Neural progenitor cell (in vitro differentiated cells): ENCODE data around the gene BRD1. TPM values are rescaled to one million over a fixed set of nuclear protein-coding genes. Genes with fewer than 3 reads are reported as not detected.

Experiments
- DNase-seq: peaks from one replicate; pipeline ENCODE4 v3.0.0-alpha.2; 2016; ENCODE audit warnings: low spot score
- H2AFZ ChIP-seq: fragments of 200-600 bp; sonication (generic); replicated peaks from 2 replicates; pipeline ENCODE4 v1.6.1; 2016; ENCODE audit warnings: antibody characterized with exemption
- H3F3A ChIP-seq: fragments of 200-600 bp; sonication (generic); 2 replicates; pipeline ENCODE4 v1.6.1; 2016; ENCODE audit warnings: antibody characterized with exemption, low read depth
- H3K27ac ChIP-seq: fragments of 200-600 bp; sonication (generic); 2 replicates; pipeline ENCODE4 v1.5.1; 2016; ENCODE audit warnings: mild to moderate bottlenecking
- H3K27me3 ChIP-seq: fragments of 200-600 bp; sonication (generic); 2 replicates; pipeline ENCODE4 v1.6.1; 2016; ENCODE audit warnings: mild to moderate bottlenecking, moderate library complexity
- H3K36me3 ChIP-seq: fragments of 200-600 bp; sonication (generic); 2 replicates; pipeline ENCODE4 v1.5.1; 2016
- H3K4me1 ChIP-seq: fragments of 200-600 bp; sonication (generic); 2 replicates; pipeline ENCODE4 v1.6.1; 2016; ENCODE audit warnings: mixed run types
- H3K4me2 ChIP-seq: fragments of 200-600 bp; sonication (generic); 2 replicates; pipeline ENCODE4 v1.6.1; 2016
- H3K4me3 ChIP-seq: fragments of 200-600 bp; sonication (generic); 2 replicates; pipeline ENCODE4 v1.5.1; 2016
- H3K79me2 ChIP-seq: fragments of 200-600 bp; sonication (generic); 2 replicates; pipeline ENCODE4 v1.6.1; 2016; ENCODE audit warnings: low read depth
- H3K9ac ChIP-seq: fragments of 200-600 bp; sonication (generic); 2 replicates; pipeline ENCODE4 v1.6.1; 2016
- H3K9me3 ChIP-seq: fragments of 200-600 bp; sonication (generic); 2 replicates; pipeline ENCODE4 v1.5.1; 2016; ENCODE audit warnings: low read depth
- H4K20me1 ChIP-seq: fragments of 200-600 bp; sonication (generic); 2 replicates; pipeline ENCODE4 v1.6.1; 2016; ENCODE audit warnings: low read depth
- H3K27ac Mint-ChIP-seq: 3 replicates; pipeline ENCODE4 v1.8.0; 2021; ENCODE audit warnings: mixed read lengths
- H3K27me3 Mint-ChIP-seq: 2 replicates; pipeline ENCODE4 v1.8.0; 2022; ENCODE audit warnings: low read depth, mild to moderate bottlenecking, inconsistent platforms, moderate library complexity, mixed read lengths; ENCODE audit not compliant: insufficient read depth
- H3K36me3 Mint-ChIP-seq: 3 replicates; pipeline ENCODE4 v1.8.0; 2021; ENCODE audit warnings: mixed read lengths
- H3K4me1 Mint-ChIP-seq: 3 replicates; pipeline ENCODE4 v1.8.0; 2021; ENCODE audit warnings: mixed read lengths
- H3K4me3 Mint-ChIP-seq: 3 replicates; pipeline ENCODE4 v1.8.0; 2021; ENCODE audit warnings: mild to moderate bottlenecking, moderate library complexity, mixed read lengths
- H3K9me3 Mint-ChIP-seq: 3 replicates; pipeline ENCODE4 v1.8.0; 2020; ENCODE audit warnings: mixed read lengths
- CTCF ChIP-seq: fragments of 200-600 bp; sonication (generic); IDR thresholded peaks from 2 replicates; pipeline ENCODE4 v1.5.1; 2017; ENCODE audit warnings: antibody characterized with exemption, mild to moderate bottlenecking
- EZH2 ChIP-seq: fragments of 200-600 bp; sonication (generic); IDR thresholded peaks from 2 replicates; pipeline ENCODE4 v1.6.1; 2017; ENCODE audit warnings: antibody characterized with exemption, mild to moderate bottlenecking, moderate library complexity
- EZH2phosphoT487 ChIP-seq: fragments of 200-600 bp; sonication (generic); IDR thresholded peaks from 2 replicates; pipeline ENCODE4 v1.6.1; 2017; ENCODE audit warnings: antibody characterized with exemption
- total RNA-seq: library from RNA; depleted of rRNA; stranded (reverse); fragments of >200 nt; gene quantifications from 2 replicates; pipeline ENCODE4 v1.2.3, GENCODE V29; 2015; ENCODE audit warnings: low replicate concordance

The BRD1 gene
- total RNA-seq, 1 donor from 2014 or later: 31.2 TPM

GRCh38 chr22:49803737-49804375 lies 23.8 kb downstream of the BRD1 start:
- Mint-ChIP-seq H3K27me3 (peaks cover 2% of the 10 kb centered on the region), H3K36me3 (peaks cover 32% of the 10 kb centered on the region), H3K4me1 (peaks cover 5% of the 10 kb centered on the region), H3K9me3 (peaks cover 16% of the 10 kb centered on the region), H3K27ac (peak overlapping the region; percentile 88), H3K4me3 (peak overlapping the region; percentile 46)
- Histone ChIP-seq H3K4me2 (no peak overlapping the region), H3K36me3 (no peaks in the 10 kb centered on the region), H3K27ac (no peak overlapping the region), H3K79me2 (peaks cover 95% of the 10 kb centered on the region), H3K4me1 (no peaks in the 10 kb centered on the region), H2AFZ (no peak overlapping the region), H3K4me3 (no peak overlapping the region), H3K9me3 (no peaks in the 10 kb centered on the region), H3F3A (no peaks in the 10 kb centered on the region), H4K20me1 (peaks cover 96% of the 10 kb centered on the region), H3K27me3 (no peaks in the 10 kb centered on the region), H3K9ac (no peak overlapping the region)
- DNase-seq: no peak
- no peak for TF ChIP-seq EZH2phosphoT487
- no peak for TF ChIP-seq EZH2
- TF ChIP-seq CTCF: no peak

GRCh38 chr22:49803134-49803533 lies 24.5 kb downstream of the BRD1 start:
- Mint-ChIP-seq H3K4me1 (peaks cover 5% of the 10 kb centered on the region), H3K27ac (no peak overlapping the region), H3K36me3 (peaks cover 27% of the 10 kb centered on the region), H3K9me3 (peaks cover 11% of the 10 kb centered on the region), H3K4me3 (no peak overlapping the region), H3K27me3 (peaks cover 2% of the 10 kb centered on the region)
- peaks cover 96% of the 10 kb centered on the region for H4K20me1 ChIP-seq
- H3K27me3 ChIP-seq: no peaks in the 10 kb centered on the region
- no peak overlapping the region for H3K4me2 ChIP-seq
- no peaks in the 10 kb centered on the region for H3K4me1 ChIP-seq
- H2AFZ ChIP-seq: no peak overlapping the region
- TF ChIP-seq CTCF (no peak), EZH2phosphoT487 (no peak), EZH2 (no peak)
- no peaks in the 10 kb centered on the region for H3K9me3 ChIP-seq
- H3K4me3 ChIP-seq: no peak overlapping the region
- DNase-seq: no peak
- peaks cover 95% of the 10 kb centered on the region for H3K79me2 ChIP-seq
- H3K27ac ChIP-seq: no peak overlapping the region
- H3F3A ChIP-seq: no peaks in the 10 kb centered on the region
- no peak overlapping the region for H3K9ac ChIP-seq
- H3K36me3 ChIP-seq: no peaks in the 10 kb centered on the region

GRCh38 chr22:49801391-49802060 lies 26.1 kb downstream of the BRD1 start:
- H3K4me3 ChIP-seq: no peak overlapping the region
- peaks cover 23% of the 10 kb centered on the region for H3K36me3 Mint-ChIP-seq
- H3F3A ChIP-seq: no peaks in the 10 kb centered on the region
- TF ChIP-seq EZH2phosphoT487 (no peak), EZH2 (no peak), CTCF (no peak)
- H3K27me3 ChIP-seq: no peaks in the 10 kb centered on the region
- H2AFZ ChIP-seq: no peak overlapping the region
- H3K4me1 Mint-ChIP-seq: peaks cover 5% of the 10 kb centered on the region
- H3K27me3 Mint-ChIP-seq: no peaks in the 10 kb centered on the region
- no peak for DNase-seq
- H3K9me3 ChIP-seq: no peaks in the 10 kb centered on the region
- H3K9me3 Mint-ChIP-seq: no peaks in the 10 kb centered on the region
- H3K4me1 ChIP-seq: no peaks in the 10 kb centered on the region
- H3K4me2 ChIP-seq: no peak overlapping the region
- no peak overlapping the region for H3K4me3 Mint-ChIP-seq
- H3K27ac Mint-ChIP-seq: peak overlapping the region; percentile 63
- H3K9ac ChIP-seq: no peak overlapping the region
- peaks cover 93% of the 10 kb centered on the region for H4K20me1 ChIP-seq
- H3K27ac ChIP-seq: no peak overlapping the region
- peaks cover 89% of the 10 kb centered on the region for H3K79me2 ChIP-seq
- H3K36me3 ChIP-seq: no peaks in the 10 kb centered on the region
